A549 (cell line): ENCODE data around the gene SERTAD2.

Source experiments
- CBX2 ChIP-seq: fragments of 200-600 bp; sonication (generic); IDR thresholded peaks from 2 replicates; pipeline ENCODE4 v1.6.1; 2016; ENCODE audit warnings: low read depth, mild to moderate bottlenecking, borderline replicate concordance
- CEBPB ChIP-seq, 2 experiments: fragments of >200 bp in 1 of 2; sonication (Bioruptor Twin) in 1 of 2; formaldehyde crosslinking in 1 of 2; IDR thresholded peaks; 2 replicates each; pipeline ENCODE4 v1.6.1; 2012 to 2016
- CTCF ChIP-seq: fragments of >200 bp; sonication (Bioruptor Twin); formaldehyde crosslinking; IDR thresholded peaks from 3 replicates; pipeline ENCODE4 v1.5.1; 2016
- MYC ChIP-seq: IDR thresholded peaks from 2 replicates; pipeline ENCODE4 v1.6.1; 2012; ENCODE audit warnings: mild to moderate bottlenecking, inconsistent platforms, low read length, improper control_type of control experiment, borderline replicate concordance
- PBX3 ChIP-seq: IDR thresholded peaks from 2 replicates; pipeline ENCODE4 v1.6.1; 2012
- POLR2A ChIP-seq: IDR thresholded peaks from 2 replicates; pipeline ENCODE4 v1.6.1; 2012; ENCODE audit warnings: mild to moderate bottlenecking, low read length
- RAD21 ChIP-seq, 2 experiments: fragments of >200 bp in 1 of 2; sonication (Bioruptor Twin) in 1 of 2; formaldehyde crosslinking in 1 of 2; IDR thresholded peaks in 1 of 2; conservative IDR thresholded peaks in 1 of 2; 2 replicates in 1 of 2; 3 replicates in 1 of 2; pipeline ENCODE4 v1.6.1; 2012 to 2018; ENCODE audit warnings: inconsistent platforms in 1 of 2
- TF ChIP-seq, protein P1 (sequence below): fragments of 150-350 bp; IDR thresholded peaks from 2 replicates; pipeline ENCODE4 v1.6.1; 2014; ENCODE audit warnings: low read depth, mild to moderate bottlenecking, low read length
- TF ChIP-seq, protein P2 (sequence below): fragments of 450-650 bp; IDR thresholded peaks from 2 replicates; pipeline ENCODE4 v1.6.1; 2014; ENCODE audit warnings: antibody characterized with exemption

DNA sequence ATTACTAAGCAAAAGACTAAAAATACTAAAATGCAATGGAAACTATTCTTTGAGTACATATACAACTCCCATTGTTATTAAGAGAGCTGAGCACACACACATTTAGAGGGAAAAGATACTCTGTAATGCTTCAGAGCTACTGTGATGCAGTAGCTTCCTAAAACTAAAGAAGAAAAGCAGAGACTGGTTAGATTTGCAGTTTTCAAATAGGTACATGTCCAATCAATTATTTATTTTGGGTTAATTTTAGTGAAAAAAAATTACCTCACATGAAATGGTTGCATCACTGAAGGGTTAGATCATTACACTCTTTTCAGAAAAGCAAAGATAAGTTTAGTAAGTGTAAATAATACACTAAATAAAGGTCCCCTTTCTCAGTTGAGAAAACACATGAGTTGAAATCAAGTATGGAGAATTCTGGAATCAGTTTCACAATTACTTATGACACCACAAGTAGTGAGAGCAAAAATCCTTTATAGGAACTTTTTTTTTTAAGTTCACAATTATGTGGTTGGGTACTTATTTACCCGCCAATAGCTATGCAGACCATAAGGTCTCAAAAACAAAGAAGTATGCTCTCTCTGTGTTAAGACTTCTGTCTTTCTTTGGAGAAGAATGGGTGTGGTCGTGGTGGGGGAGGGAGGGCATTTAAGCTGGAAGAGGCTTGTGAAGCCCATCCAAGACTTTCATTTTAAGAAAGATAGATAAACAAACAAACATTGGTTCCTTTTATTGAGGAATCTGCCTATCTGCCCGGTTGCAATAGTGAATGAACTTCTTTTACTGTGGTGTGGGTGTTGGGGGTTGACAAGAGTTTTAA lies 25.3 kb upstream of the SERTAD2 start:
- no peak for TF ChIP-seq CTCF
- TF ChIP-seq RAD21 (conservative IDR thresholded peaks at IDR 0.05 in 1 of 2, IDR thresholded peaks at IDR 0.05 in 1 of 2), result no peak
- TF ChIP-seq PBX3, result no peak
- TF ChIP-seq, protein P1, sequence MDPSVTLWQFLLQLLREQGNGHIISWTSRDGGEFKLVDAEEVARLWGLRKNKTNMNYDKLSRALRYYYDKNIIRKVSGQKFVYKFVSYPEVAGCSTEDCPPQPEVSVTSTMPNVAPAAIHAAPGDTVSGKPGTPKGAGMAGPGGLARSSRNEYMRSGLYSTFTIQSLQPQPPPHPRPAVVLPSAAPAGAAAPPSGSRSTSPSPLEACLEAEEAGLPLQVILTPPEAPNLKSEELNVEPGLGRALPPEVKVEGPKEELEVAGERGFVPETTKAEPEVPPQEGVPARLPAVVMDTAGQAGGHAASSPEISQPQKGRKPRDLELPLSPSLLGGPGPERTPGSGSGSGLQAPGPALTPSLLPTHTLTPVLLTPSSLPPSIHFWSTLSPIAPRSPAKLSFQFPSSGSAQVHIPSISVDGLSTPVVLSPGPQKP, result no peak
- TF ChIP-seq, protein P2, sequence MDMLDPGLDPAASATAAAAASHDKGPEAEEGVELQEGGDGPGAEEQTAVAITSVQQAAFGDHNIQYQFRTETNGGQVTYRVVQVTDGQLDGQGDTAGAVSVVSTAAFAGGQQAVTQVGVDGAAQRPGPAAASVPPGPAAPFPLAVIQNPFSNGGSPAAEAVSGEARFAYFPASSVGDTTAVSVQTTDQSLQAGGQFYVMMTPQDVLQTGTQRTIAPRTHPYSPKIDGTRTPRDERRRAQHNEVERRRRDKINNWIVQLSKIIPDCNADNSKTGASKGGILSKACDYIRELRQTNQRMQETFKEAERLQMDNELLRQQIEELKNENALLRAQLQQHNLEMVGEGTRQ, result no peak
- no peak for TF ChIP-seq CEBPB (IDR thresholded peaks at IDR 0.05)
- TF ChIP-seq MYC, result no peak
- no peak for TF ChIP-seq POLR2A
- no peak for TF ChIP-seq CBX2
